HG03280 (cell line): ENCODE results near the gene ZNF804A.

ENCODE experiments used
- ATAC-seq: cut with Tn5 transposase; IDR thresholded peaks from one replicate; pipeline ENCODE4 v1.9.1; 2021; ENCODE audit warnings: mild to moderate bottlenecking, moderate library complexity; ENCODE audit not compliant: unreplicated experiment

The ZNF804A gene

DNA sequence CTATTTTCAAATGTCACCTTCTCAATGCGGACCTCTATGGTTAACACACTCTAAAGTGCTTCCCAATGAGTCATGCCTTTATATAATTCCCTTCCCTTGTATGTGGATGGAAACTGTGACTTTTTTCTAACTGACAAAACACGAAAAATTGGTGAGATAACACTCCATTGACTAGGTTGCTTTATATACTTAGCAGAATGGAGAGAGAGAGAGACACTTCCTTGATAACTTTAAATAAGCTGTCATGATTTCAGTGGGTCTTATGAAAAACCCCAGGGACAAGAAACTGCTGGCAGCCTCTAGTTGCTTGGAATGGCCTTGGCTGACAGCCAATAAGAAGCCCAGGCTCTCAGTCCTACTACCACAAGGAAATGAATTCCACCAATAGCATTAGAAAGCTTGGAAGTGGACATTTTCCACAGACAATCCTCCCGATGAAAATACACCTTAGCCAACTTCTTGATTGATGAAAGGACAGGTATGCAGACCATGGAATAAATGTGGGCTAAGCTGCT lies 322.2 kb downstream of the ZNF804A start:
- no peak for ATAC-seq

DNA sequence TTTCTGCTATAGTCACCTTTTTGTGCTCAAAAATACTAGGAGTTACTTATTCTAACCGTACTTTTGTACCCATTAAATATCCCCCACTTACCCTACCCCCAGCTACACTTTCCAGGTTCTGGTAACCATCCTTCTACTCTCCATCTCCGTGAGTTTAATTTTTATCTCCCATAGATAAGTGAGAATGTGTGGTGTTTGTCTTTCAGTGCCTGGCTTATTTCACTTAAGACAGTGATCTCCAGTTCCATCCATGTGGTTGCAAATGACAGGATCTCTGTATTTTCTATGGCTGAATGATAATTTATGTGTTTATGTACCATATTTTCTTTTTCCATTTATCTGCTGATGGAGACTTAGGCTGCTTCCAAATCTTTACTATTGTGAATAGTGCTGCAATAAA lies 323.3 kb downstream of the ZNF804A start:
- ATAC-seq, result no peak

DNA sequence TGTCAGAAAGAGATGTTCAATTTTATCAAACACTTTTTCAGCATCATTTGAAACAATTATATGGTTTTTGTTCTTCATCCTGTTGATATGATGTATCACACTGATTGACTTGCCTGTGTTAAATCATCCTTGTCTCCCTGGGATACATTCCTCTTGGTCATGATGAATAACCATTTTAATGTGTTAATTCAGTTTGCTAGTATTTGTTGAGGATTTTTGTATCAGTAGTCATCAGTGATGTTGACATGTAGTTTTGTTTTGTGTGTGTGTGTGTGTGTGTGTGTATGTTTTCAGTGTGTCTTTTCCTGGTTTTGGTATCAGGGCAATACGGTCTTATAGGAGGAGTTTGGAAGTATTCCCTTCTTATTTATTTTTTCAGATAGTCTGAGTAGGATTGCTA lies 325.4 kb downstream of the ZNF804A start:
- ATAC-seq, result no peak

DNA sequence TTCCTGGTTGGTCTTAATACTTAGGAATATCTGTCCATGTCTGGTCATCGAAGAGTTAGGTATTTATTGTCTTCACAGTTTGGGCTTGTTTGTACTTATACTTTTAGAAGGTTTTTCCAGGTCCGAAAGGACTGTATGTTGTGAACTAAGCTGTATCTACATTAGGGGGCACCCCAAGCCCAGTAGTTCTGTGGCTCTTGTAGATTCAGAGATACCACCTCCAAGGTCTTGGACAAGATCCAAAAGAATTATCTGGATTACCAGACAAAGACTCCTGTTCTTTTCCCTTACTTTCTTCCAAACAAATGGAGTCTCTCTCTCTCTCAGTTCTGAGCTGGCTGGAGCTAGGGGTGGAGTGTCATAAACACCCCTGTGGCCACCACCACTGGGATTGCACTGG lies 328.7 kb downstream of the ZNF804A start:
- ATAC-seq, result no peak

DNA sequence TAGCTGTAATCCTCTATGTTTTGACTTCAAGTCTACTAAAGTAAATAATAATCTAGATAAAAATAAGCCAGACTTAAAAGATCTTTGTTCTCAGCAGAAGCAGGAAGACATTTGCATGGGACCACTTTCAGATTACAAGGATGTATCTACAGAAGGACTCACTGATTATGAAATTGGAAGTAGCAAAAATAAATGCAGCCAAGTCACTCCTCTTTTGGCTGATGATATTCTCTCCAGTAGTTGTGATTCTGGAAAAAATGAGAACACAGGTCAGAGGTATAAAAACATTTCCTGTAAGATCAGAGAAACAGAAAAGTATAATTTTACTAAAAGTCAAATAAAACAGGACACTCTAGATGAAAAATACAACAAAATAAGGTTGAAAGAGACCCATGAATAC lies 338.4 kb downstream of the ZNF804A start:
- no peak for ATAC-seq

DNA sequence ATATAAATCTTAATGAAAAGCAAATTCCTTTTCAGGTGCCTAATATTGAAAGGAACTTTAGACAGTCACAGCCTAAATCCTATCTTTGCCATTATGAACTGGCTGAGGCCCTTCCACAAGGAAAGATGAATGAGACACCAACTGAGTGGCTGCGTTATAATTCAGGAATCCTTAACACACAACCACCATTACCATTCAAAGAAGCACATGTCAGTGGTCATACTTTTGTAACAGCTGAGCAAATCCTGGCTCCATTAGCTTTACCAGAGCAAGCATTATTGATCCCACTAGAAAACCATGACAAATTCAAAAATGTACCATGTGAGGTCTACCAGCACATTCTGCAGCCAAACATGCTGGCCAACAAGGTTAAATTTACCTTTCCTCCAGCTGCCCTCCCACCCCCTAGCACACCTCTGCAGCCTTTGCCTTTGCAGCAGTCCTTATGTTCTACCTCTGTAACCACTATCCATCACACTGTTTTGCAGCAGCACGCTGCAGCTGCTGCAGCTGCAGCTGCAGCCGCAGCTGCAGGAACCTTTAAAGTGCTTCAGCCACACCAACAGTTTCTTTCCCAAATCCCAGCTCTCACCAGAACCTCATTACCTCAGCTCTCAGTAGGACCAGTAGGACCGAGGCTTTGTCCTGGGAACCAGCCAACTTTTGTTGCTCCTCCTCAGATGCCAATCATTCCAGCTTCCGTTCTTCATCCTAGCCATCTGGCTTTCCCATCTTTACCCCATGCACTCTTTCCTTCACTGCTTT lies 340.1 kb downstream of the ZNF804A start:
- ATAC-seq, result no peak

DNA sequence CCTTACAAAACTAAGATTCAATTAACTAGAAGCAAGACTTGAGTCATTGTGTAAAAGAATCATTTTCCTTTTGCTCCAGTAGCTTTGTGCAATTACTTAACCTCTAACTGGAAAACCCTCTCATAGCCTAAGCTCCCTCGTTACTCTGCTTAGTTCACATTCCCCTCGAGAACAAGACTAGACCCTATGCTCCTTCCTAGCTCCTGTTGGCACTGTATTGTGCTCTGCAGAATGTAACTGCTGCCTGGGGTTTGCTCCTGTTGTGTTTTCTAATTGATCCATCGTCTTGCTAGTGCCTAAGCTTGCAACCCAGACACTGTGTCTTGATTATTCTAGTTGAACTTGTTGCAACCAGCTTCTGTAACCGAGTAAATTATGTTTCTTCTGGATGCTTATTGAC lies 347.0 kb downstream of the ZNF804A start:
- no peak for ATAC-seq

DNA sequence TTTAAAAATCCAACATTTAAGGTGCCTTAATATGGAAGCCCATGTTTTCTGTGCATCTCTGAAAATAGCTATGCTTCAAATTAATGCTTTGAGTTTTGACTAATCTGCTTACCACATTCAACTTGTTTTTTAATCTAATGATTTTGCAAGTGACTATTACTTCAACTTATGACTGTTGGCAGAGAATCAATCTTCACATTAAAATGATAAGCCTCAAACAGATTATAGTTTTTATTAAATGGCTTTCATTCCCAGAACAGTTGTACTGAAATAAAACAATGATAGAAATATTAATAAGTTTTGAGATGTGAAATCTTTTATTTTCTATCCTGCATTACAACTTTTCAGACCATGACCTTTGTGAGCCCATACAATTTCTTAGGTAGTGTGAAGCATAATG lies 347.5 kb downstream of the ZNF804A start:
- no peak for ATAC-seq

DNA sequence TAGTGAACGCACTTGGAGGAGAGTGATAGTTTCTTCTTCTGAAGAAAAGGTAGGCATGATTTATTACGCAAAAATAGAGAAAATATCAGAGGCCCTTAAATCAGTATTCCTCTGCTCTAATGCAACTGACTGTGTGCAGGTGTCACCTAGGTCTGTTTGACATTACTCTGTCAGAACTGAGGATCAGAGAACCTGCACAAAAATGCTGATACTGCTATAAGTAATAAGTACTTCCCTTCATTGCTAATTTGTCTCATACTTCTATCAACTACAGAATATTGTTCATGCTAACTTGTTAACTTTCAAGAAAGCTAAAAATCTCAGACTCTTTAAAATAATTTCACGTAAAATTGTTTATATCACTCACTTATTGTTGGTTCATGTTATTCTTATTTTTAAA lies 358.5 kb downstream of the ZNF804A start:
- ATAC-seq, result no peak

DNA sequence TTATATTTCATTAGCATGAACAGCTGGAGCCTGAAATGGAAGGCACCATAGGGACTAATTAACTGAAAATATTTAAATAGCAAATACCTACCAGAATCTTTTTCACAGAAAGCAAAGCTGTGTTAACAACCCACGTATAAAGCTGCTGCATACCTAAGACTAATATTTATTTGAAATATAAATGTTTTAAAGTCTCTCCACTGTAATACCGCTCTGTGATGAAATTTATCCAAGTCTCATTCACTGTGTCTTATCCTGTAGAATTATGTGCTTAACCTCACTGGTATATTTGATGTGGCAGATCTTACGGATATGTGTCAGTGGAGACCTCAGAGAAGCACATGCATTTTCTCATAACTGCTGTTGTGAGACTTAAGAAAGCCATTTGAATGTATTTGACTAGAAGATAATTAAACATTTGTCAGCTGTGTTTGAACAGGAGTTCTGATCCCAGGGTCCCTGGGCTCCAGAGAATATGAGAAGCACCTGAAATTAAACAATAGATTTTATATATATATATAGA lies 373.3 kb downstream of the ZNF804A start:
- ATAC-seq, result no peak
